ENCODE data around the gene CAV3.

CAV3 gene

DNA sequence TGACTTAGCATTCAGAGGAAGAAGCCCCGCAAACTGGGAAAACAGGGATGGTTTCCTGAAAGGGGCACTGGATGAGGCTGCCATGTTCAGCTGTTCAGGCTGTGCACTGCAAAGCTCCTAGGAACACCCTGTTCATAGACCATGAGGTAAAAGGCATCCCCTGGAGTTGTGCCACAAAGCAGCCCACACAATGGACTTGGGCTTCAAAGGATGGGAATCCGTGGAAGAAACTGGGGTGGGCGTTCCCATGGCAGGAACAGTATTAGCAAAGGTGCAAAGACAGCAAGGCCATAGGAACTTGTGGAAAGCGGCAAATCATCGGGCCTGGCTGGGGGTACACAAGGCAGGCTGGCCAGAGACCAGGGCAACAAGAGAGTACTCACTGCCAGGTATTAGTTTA lies 26.9 kb downstream of the CAV3 start:
- no peak for DNase-seq (ENCODE audit: low read depth)
- no peak for TF ChIP-seq CTCF (conservative IDR thresholded peaks at IDR 0.05; ENCODE audit: control insufficient read depth, insufficient read depth, low read depth, low read length)

DNA sequence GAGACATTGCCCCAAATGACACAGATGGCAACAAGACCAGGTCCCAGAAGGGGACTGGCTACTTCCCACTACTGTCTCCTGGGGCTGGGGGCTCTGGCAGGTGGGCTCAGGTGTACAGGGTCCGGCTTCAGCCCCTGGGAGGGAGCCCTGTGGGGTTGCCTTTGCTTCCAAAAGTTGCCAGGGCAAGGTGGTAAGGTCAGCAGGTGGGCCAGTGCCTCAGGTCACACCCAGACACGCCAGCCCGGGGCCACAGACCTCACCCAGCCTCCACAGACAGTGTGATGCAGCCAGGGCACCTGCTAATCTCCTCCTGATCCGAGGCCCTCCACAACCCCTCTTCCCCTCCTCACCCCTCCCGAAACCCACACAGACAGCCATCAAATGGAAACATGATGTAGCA lies 28.3 kb downstream of the CAV3 start:
- no peak for DNase-seq (ENCODE audit: low read depth)
- H3K4me3 ChIP-seq (ENCODE audit: control insufficient read depth, low read depth, low read length): no peak overlapping the region
- no peak for TF ChIP-seq CTCF (conservative IDR thresholded peaks at IDR 0.05; ENCODE audit: control insufficient read depth, insufficient read depth, low read depth, low read length)

More for the DNA sequence above, 26.9 kb downstream of the CAV3 start:
- H3K4me3 ChIP-seq (ENCODE audit: control insufficient read depth, low read depth, low read length): no peak overlapping the region

DNA sequence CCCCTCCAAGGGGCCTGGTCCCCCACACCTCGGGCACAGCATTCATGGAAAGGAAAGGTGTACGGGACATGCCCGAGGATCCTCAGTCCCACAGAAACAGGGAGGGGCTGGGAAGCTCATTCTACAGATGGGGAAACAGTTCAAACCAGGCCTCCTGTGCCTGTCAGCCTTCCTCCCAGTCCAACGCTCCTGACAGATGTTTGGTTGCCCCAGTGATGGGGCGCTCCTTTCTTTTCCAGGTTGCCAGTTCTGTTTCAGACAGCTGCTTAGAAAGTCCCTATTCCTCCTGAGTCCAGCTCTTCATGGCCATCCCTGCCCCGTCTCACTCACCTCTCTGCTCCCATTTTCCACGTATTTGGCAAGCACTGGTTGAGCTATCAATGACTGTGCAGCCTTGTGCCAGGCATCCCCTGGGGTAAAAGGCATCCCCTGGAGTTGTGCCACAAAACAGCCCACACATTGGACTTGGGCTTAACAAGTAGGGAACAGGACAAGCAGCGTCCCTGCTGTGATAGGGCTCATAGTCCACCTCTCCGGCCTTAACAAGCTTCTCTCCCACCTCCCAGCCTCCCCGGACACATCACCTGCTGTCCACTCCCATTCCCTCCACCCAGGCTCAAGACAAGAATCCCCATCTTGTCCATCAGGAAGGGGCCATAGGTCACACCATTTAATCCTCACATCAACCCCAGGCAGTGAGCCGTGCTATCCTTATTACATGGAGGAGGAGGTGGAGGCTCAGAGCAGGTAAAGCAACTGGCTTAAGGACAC lies 29.2 kb downstream of the CAV3 start:
- H3K4me3 ChIP-seq (ENCODE audit: control insufficient read depth, low read depth, low read length): no peak overlapping the region
- DNase-seq (ENCODE audit: low read depth): no peak
- no peak for TF ChIP-seq CTCF (conservative IDR thresholded peaks at IDR 0.05; ENCODE audit: control insufficient read depth, insufficient read depth, low read depth, low read length)

DNA sequence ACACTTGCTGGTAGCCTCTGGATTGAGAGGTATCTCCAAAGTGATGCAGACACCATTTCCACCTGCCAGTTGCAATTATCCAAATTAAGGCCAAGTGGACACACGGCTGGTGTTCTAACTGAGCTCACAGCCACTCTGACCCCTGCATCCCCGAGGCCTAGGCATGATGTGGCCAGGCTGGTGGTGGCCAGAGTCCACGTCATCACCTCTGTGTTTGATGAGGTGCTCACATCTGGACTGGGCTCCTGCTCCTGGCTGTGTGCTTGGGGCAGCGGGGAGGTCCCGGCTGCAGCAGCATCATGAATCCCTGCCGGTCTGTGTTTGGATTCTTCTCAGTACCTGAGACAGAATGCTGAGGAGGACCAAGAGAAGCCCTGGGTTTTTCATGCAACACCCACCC lies 30.9 kb downstream of the CAV3 start:
- TF ChIP-seq CTCF (conservative IDR thresholded peaks at IDR 0.05; ENCODE audit: control insufficient read depth, insufficient read depth, low read depth, low read length): no peak
- no peak for DNase-seq (ENCODE audit: low read depth)
- H3K4me3 ChIP-seq (ENCODE audit: control insufficient read depth, low read depth, low read length): no peak overlapping the region

GRCh38 chr3:8765528-8765927 lies 31.9 kb downstream of the CAV3 start:
- no peak for DNase-seq (ENCODE audit: low read depth)

DNA sequence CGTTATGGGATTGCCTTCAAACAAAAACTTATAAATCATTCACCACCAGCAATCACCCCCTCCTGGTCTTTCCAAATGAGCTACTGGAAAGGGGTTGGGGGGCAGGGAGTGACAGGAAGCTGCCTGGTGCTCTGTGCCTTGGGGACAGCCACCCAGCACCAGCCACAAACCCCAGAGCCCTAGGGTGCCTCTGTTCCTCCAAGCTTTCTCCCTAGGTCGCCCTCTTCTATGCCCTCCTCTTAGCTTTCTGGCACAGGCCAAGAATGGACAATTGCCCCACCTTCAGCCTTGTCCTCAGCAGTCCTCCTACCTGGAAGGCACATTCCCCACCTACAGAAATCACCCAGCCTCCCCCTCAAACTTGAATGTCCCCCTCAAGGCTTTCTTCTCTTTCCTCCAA lies 32.5 kb downstream of the CAV3 start:
- no peak for DNase-seq (ENCODE audit: low read depth)
- no peak for TF ChIP-seq CTCF (conservative IDR thresholded peaks at IDR 0.05; ENCODE audit: control insufficient read depth, insufficient read depth, low read depth, low read length)
- H3K4me3 ChIP-seq (ENCODE audit: control insufficient read depth, low read depth, low read length): no peak overlapping the region

More at GRCh38 chr3:8765528-8765927, 31.9 kb downstream of the CAV3 start:
- no peak overlapping the region for H3K4me3 ChIP-seq (ENCODE audit: control insufficient read depth, low read depth, low read length)
- TF ChIP-seq CTCF (conservative IDR thresholded peaks at IDR 0.05; ENCODE audit: control insufficient read depth, insufficient read depth, low read depth, low read length): no peak
